Astrocyte (in vitro differentiated cells and primary cell): Measurements from ENCODE around the gene TBATA. TPM values are rescaled to one million over a fixed set of nuclear protein-coding genes. Genes with fewer than 3 reads are reported as not detected.

Experiments
- DNase-seq: peaks from one replicate; pipeline ENCODE4 v3.0.0-alpha.2; 2010; ENCODE audit warnings: low read depth
- FAIRE-seq: peaks from 2 replicates; lab custom pipeline; 2011; peaks lifted over from hg19 to GRCh38; lab: Jason Lieb, UNC
- H2AFZ ChIP-seq: 2 replicates; pipeline ENCODE4 v1.6.0; 2012; ENCODE audit warnings: low read depth, low read length, inconsistent platforms
- H3K27ac ChIP-seq: 2 replicates; pipeline ENCODE4 v1.5.1; 2011; ENCODE audit warnings: low read depth, low read length, inconsistent platforms
- H3K27me3 ChIP-seq: 2 replicates; pipeline ENCODE4 v1.6.0; 2011; ENCODE audit warnings: low read length, inconsistent platforms; ENCODE audit not compliant: insufficient read depth
- H3K36me3 ChIP-seq: 2 replicates; pipeline ENCODE4 v1.5.1; 2011; ENCODE audit warnings: low read length, inconsistent platforms; ENCODE audit not compliant: insufficient read depth
- H3K4me1 ChIP-seq: 2 replicates; pipeline ENCODE4 v1.5.1; 2011; ENCODE audit warnings: low read length, inconsistent platforms; ENCODE audit not compliant: insufficient read depth
- H3K4me2 ChIP-seq: 2 replicates; pipeline ENCODE4 v1.6.0; 2012; ENCODE audit warnings: low read length, inconsistent platforms
- H3K4me3 ChIP-seq: 2 replicates; pipeline ENCODE4 v1.5.1; 2011; ENCODE audit warnings: low read depth, mild to moderate bottlenecking, low read length, inconsistent platforms; ENCODE audit not compliant: insufficient read depth
- H3K79me2 ChIP-seq: 2 replicates; pipeline ENCODE4 v1.6.0; 2012; ENCODE audit warnings: mild to moderate bottlenecking, low read length, inconsistent platforms; ENCODE audit not compliant: insufficient read depth
- H3K9ac ChIP-seq: 2 replicates; pipeline ENCODE4 v1.6.0; 2012; ENCODE audit warnings: mild to moderate bottlenecking, low read length, inconsistent platforms
- H3K9me3 ChIP-seq: 2 replicates; pipeline ENCODE4 v1.5.1; 2012; ENCODE audit warnings: low read depth, mild to moderate bottlenecking, low read length, inconsistent platforms; ENCODE audit not compliant: insufficient read depth
- H4K20me1 ChIP-seq: 2 replicates; pipeline ENCODE4 v1.6.0; 2012; ENCODE audit warnings: low read length, inconsistent platforms; ENCODE audit not compliant: insufficient read depth
- H3K27ac Mint-ChIP-seq: one replicate; pipeline ENCODE4 v1.8.0; 2021; ENCODE audit warnings: mild to moderate bottlenecking, mixed read lengths; ENCODE audit not compliant: unreplicated experiment
- H3K27me3 Mint-ChIP-seq: one replicate; pipeline ENCODE4 v1.8.0; 2021; ENCODE audit warnings: low read depth, mixed read lengths; ENCODE audit not compliant: unreplicated experiment
- H3K36me3 Mint-ChIP-seq: one replicate; pipeline ENCODE4 v1.8.0; 2021; ENCODE audit warnings: low read depth, mixed read lengths; ENCODE audit not compliant: unreplicated experiment
- H3K4me1 Mint-ChIP-seq: one replicate; pipeline ENCODE4 v1.8.0; 2021; ENCODE audit warnings: low read depth, mixed read lengths; ENCODE audit not compliant: unreplicated experiment
- H3K4me3 Mint-ChIP-seq: one replicate; pipeline ENCODE4 v1.8.0; 2021; ENCODE audit warnings: mild to moderate bottlenecking, moderate library complexity, mixed read lengths; ENCODE audit not compliant: unreplicated experiment
- H3K9me3 Mint-ChIP-seq: one replicate; pipeline ENCODE4 v1.8.0; 2021; ENCODE audit warnings: mild to moderate bottlenecking, mixed read lengths; ENCODE audit not compliant: unreplicated experiment
- CTCF ChIP-seq: IDR thresholded peaks from 2 replicates; pipeline ENCODE4 v1.5.1; 2011; ENCODE audit warnings: low read depth, mild to moderate bottlenecking, inconsistent platforms, low read length, moderate library complexity; ENCODE audit not compliant: insufficient read depth
- EZH2 ChIP-seq: IDR thresholded peaks from 2 replicates; pipeline ENCODE4 v1.6.1; 2012; ENCODE audit warnings: mild to moderate bottlenecking, low read length, inconsistent platforms; ENCODE audit not compliant: insufficient read depth
- total RNA-seq: library from RNA; stranded (reverse); gene quantifications from 2 replicates; pipeline ENCODE4 v1.2.1, GENCODE V29; 2021

Gene TBATA
- total RNA-seq, 1 donor from 2014 or later: not detected

DNA sequence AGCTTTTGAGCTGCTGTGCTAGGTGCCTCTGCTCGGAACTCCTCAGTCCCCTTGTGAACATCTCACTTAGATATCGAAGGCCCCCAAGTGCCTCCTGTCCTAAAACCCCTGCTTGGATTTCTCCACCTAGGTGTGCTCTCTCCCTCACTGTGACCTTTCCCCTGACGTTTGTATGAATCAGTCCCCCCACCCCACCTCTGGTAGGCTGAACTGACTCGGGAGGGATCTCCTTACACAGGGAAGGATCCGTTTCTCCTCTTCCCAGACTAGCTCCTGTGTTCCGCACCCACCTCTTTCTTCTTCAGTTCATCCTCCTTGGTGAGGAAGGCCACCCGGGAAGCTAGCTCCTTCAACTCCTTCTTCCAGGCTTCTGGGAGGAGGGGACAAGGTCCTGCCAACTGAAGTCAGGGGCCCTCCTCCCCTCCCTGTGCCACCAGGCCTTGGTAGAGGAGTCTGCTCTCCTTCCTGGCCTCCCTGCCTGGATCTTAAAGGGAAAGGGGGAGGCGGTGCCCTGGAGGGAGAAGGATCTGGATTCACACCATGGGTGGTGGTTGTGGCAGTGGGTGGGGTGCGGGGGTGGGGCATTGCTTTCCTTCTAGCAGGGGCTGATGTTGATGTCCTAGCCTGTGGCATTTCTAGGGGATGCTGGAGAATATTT lies 6.8 kb downstream of the TBATA start:
- no peak for DNase-seq
- H3K36me3 ChIP-seq: no peaks in the 10 kb centered on the region
- H2AFZ ChIP-seq: no peak overlapping the region
- peaks cover 41% of the 10 kb centered on the region for H3K27me3 Mint-ChIP-seq
- H3K9me3 Mint-ChIP-seq: no peaks in the 10 kb centered on the region
- H3K9me3 ChIP-seq: no peaks in the 10 kb centered on the region
- H3K4me1 ChIP-seq: no peaks in the 10 kb centered on the region
- no peak overlapping the region for H3K4me3 ChIP-seq
- H3K27ac Mint-ChIP-seq: no peak overlapping the region
- no peak overlapping the region for H3K4me3 Mint-ChIP-seq
- TF ChIP-seq EZH2: no peak
- TF ChIP-seq CTCF: no peak
- no peak overlapping the region for H3K27ac ChIP-seq
- no peaks in the 10 kb centered on the region for H3K4me1 Mint-ChIP-seq
- no peaks in the 10 kb centered on the region for H3K27me3 ChIP-seq
- no peaks in the 10 kb centered on the region for H3K79me2 ChIP-seq
- peaks cover 2% of the 10 kb centered on the region for H3K36me3 Mint-ChIP-seq
- FAIRE-seq: no peak
- H3K4me2 ChIP-seq: no peak overlapping the region
- H3K9ac ChIP-seq: no peak overlapping the region
- H4K20me1 ChIP-seq: no peaks in the 10 kb centered on the region

DNA sequence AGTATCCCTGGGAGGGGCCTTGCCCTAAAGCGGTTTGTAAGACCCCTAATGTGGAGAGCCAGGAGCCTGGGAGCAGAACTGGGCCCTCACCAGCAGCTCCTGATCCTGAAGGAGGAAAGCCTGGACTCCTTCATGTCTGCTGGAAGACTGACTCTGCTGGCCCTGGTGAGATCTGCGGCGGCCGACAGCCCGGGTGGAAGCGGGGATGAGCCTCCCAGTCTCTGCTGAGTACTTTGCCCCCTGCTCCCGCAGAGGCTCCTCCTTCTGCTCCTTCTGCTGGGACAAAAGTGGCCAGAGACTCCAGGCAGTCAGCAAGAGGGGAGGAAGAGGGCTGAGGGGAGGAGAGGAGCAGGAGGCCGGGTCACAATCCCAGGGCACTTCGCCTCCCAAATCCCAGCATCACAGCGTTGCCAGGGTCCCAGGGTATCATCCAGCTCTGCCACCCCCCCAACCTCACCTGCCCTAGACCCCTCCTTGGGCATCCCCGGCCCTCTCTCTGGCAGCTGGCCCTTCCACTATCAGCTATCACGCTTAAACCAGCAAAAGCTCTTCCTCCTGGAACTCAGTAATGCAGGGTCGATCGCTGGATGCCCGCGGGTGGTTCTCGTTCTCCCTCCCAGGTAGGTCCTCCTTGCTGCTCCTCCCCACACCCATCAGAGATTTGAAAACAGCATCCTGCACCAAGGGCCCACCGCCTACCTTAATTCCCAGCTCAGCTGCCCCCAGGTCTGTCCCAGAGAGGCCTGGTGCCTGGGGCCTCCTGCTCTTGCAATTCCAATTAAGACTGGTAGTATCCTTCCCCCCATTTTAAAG lies 7.9 kb downstream of the TBATA start:
- Mint-ChIP-seq H3K36me3 (peaks cover 2% of the 10 kb centered on the region), H3K4me3 (no peak overlapping the region), H3K9me3 (no peaks in the 10 kb centered on the region), H3K4me1 (no peaks in the 10 kb centered on the region), H3K27me3 (peaks cover 41% of the 10 kb centered on the region), H3K27ac (no peak overlapping the region)
- H4K20me1 ChIP-seq: no peaks in the 10 kb centered on the region
- no peak overlapping the region for H3K27ac ChIP-seq
- TF ChIP-seq EZH2 (no peak), CTCF (no peak)
- H3K9me3 ChIP-seq: no peaks in the 10 kb centered on the region
- H3K9ac ChIP-seq: no peak overlapping the region
- H3K4me2 ChIP-seq: no peak overlapping the region
- no peaks in the 10 kb centered on the region for H3K36me3 ChIP-seq
- no peak overlapping the region for H2AFZ ChIP-seq
- FAIRE-seq (no peak), DNase-seq (no peak)
- no peak overlapping the region for H3K4me3 ChIP-seq
- no peaks in the 10 kb centered on the region for H3K79me2 ChIP-seq
- no peaks in the 10 kb centered on the region for H3K27me3 ChIP-seq
- H3K4me1 ChIP-seq: no peaks in the 10 kb centered on the region
